Neuron (in vitro differentiated cells): ENCODE results near the gene B3GALT5.

Experiments used
- H2AFZ ChIP-seq: one replicate; pipeline ENCODE4 v1.6.1; 2013; ENCODE audit warnings: low read depth, mild to moderate bottlenecking, inconsistent platforms, low read length, moderate library complexity
- H3K27me3 ChIP-seq: one replicate; pipeline ENCODE4 v1.6.1; 2013; ENCODE audit warnings: low read length; ENCODE audit not compliant: insufficient read depth
- H3K36me3 ChIP-seq: one replicate; pipeline ENCODE4 v1.6.1; 2013; ENCODE audit warnings: low read length; ENCODE audit not compliant: insufficient read depth
- H3K4me1 ChIP-seq: one replicate; pipeline ENCODE4 v1.6.1; 2013; ENCODE audit warnings: low read length; ENCODE audit not compliant: insufficient read depth
- H3K4me3 ChIP-seq: 2 replicates; pipeline ENCODE4 v1.5.1; 2013; ENCODE audit warnings: mild to moderate bottlenecking, low read length, moderate library complexity
- H3K9me3 ChIP-seq: one replicate; pipeline ENCODE4 v1.6.1; 2013; ENCODE audit warnings: low read length

B3GALT5 gene

GRCh38 chr21:39588884-39589283 lies 23.9 kb upstream of the B3GALT5 start:
- Histone ChIP-seq H3K27me3 (no peaks in the 10 kb centered on the region), H3K4me3 (no peak overlapping the region), H3K36me3 (no peaks in the 10 kb centered on the region), H2AFZ (no peak overlapping the region), H3K4me1 (no peaks in the 10 kb centered on the region), H3K9me3 (no peaks in the 10 kb centered on the region)

- Histone ChIP-seq H2AFZ (no peak overlapping the region), H3K9me3 (no peaks in the 10 kb centered on the region), H3K36me3 (no peaks in the 10 kb centered on the region), H3K27me3 (no peaks in the 10 kb centered on the region), H3K4me3 (no peak overlapping the region), H3K4me1 (no peaks in the 10 kb centered on the region)
Measured at GRCh38 chr21:39593522-39593921, 19.2 kb upstream of the B3GALT5 start.

GRCh38 chr21:39595465-39595864 lies 17.3 kb upstream of the B3GALT5 start:
- H3K9me3 ChIP-seq: no peaks in the 10 kb centered on the region
- H3K36me3 ChIP-seq: no peaks in the 10 kb centered on the region
- H3K4me1 ChIP-seq: no peaks in the 10 kb centered on the region
- no peak overlapping the region for H3K4me3 ChIP-seq
- no peak overlapping the region for H2AFZ ChIP-seq
- no peaks in the 10 kb centered on the region for H3K27me3 ChIP-seq

- Histone ChIP-seq H2AFZ (no peak overlapping the region), H3K36me3 (no peaks in the 10 kb centered on the region), H3K9me3 (no peaks in the 10 kb centered on the region), H3K4me3 (no peak overlapping the region), H3K27me3 (no peaks in the 10 kb centered on the region), H3K4me1 (peaks cover 5% of the 10 kb centered on the region)
Measured at GRCh38 chr21:39597595-39597994, 15.1 kb upstream of the B3GALT5 start.

- H3K27me3 ChIP-seq: no peaks in the 10 kb centered on the region
- no peak overlapping the region for H2AFZ ChIP-seq
- no peaks in the 10 kb centered on the region for H3K9me3 ChIP-seq
- H3K4me1 ChIP-seq: peaks cover 5% of the 10 kb centered on the region
- no peak overlapping the region for H3K4me3 ChIP-seq
- no peaks in the 10 kb centered on the region for H3K36me3 ChIP-seq
Measured at GRCh38 chr21:39599191-39599970, 13.4 kb upstream of the B3GALT5 start.

GRCh38 chr21:39601187-39601928 lies 11.4 kb upstream of the B3GALT5 start:
- Histone ChIP-seq H3K4me3 (no peak overlapping the region), H3K36me3 (no peaks in the 10 kb centered on the region), H3K27me3 (no peaks in the 10 kb centered on the region), H3K9me3 (no peaks in the 10 kb centered on the region), H2AFZ (no peak overlapping the region), H3K4me1 (peaks cover 5% of the 10 kb centered on the region)

GRCh38 chr21:39602076-39602689 lies 10.6 kb upstream of the B3GALT5 start:
- peaks cover 5% of the 10 kb centered on the region for H3K4me1 ChIP-seq
- H3K36me3 ChIP-seq: no peaks in the 10 kb centered on the region
- H3K27me3 ChIP-seq: no peaks in the 10 kb centered on the region
- H3K9me3 ChIP-seq: no peaks in the 10 kb centered on the region
- no peak overlapping the region for H2AFZ ChIP-seq
- no peak overlapping the region for H3K4me3 ChIP-seq

GRCh38 chr21:39602793-39603192 lies 9.9 kb upstream of the B3GALT5 start:
- Histone ChIP-seq H3K27me3 (no peaks in the 10 kb centered on the region), H3K4me3 (no peak overlapping the region), H3K9me3 (no peaks in the 10 kb centered on the region), H2AFZ (no peak overlapping the region), H3K4me1 (peaks cover 5% of the 10 kb centered on the region), H3K36me3 (no peaks in the 10 kb centered on the region)

GRCh38 chr21:39604951-39605350 lies 7.8 kb upstream of the B3GALT5 start:
- H3K27me3 ChIP-seq: no peaks in the 10 kb centered on the region
- H3K4me3 ChIP-seq: no peak overlapping the region
- H3K36me3 ChIP-seq: no peaks in the 10 kb centered on the region

GRCh38 chr21:39610703-39611102 lies 2.0 kb upstream of the B3GALT5 start:
- Histone ChIP-seq H3K4me3 (no peak overlapping the region), H3K27me3 (no peaks in the 10 kb centered on the region), H2AFZ (no peak overlapping the region)

More at GRCh38 chr21:39604951-39605350, 7.8 kb upstream of the B3GALT5 start:
- Histone ChIP-seq H3K9me3 (no peaks in the 10 kb centered on the region), H3K4me1 (peaks cover 5% of the 10 kb centered on the region), H2AFZ (no peak overlapping the region)

GRCh38 chr21:39611551-39612190 lies 1.1 kb upstream of the B3GALT5 start:
- Histone ChIP-seq H3K36me3 (no peaks in the 10 kb centered on the region), H3K4me3 (peak overlapping the region; percentile 88), H3K4me1 (peaks cover 21% of the 10 kb centered on the region), H3K9me3 (no peaks in the 10 kb centered on the region), H3K27me3 (no peaks in the 10 kb centered on the region), H2AFZ (no peak overlapping the region)

More at GRCh38 chr21:39610703-39611102, 2.0 kb upstream of the B3GALT5 start:
- Histone ChIP-seq H3K36me3 (no peaks in the 10 kb centered on the region), H3K4me1 (peaks cover 21% of the 10 kb centered on the region), H3K9me3 (no peaks in the 10 kb centered on the region)

- peak overlapping the region; percentile 49 for H2AFZ ChIP-seq
- H3K36me3 ChIP-seq: no peaks in the 10 kb centered on the region
- H3K9me3 ChIP-seq: no peaks in the 10 kb centered on the region
- H3K4me3 ChIP-seq: peak overlapping the region; percentile 88
- H3K4me1 ChIP-seq: peaks cover 21% of the 10 kb centered on the region
- no peaks in the 10 kb centered on the region for H3K27me3 ChIP-seq
Measured at GRCh38 chr21:39613041-39613934, 548 bp downstream of the B3GALT5 start.
